Measurements from ENCODE around the gene NADK2. TPM values are rescaled to one million over a fixed set of nuclear protein-coding genes. Genes with fewer than 3 reads are reported as not detected.

NADK2 gene
- total and polyA plus RNA-seq, 7 donors = 7.8 to 57.9 (median 39.6) TPM

GRCh38 chr5:36279054-36279698 is 37.5 kb upstream of the NADK2 start:
- Histone ChIP-seq H3K27me3 (no peaks in the 10 kb centered on the region), H3K4me1 (no peaks in the 10 kb centered on the region), H3K36me3 (no peaks in the 10 kb centered on the region), H3K27ac (peak overlapping the region in 1 of 4 donors; percentile 24), H3K4me3 (no peak overlapping the region), H3K9me3 (no peaks in the 10 kb centered on the region)
- TF ChIP-seq CTCF (IDR thresholded peaks at IDR 0.05) (no peak), POLR2A (IDR thresholded peaks at IDR 0.05) (no peak), EP300 (IDR thresholded peaks at IDR 0.05) (no peak), POLR2AphosphoS5 (IDR thresholded peaks at IDR 0.05) (no peak)
- intact Hi-C loops (cut with DNase I) = no loop called here
- no peak for DNase-seq
- 49 to 64% methylated on average over 3 of the region's 3 CpGs for WGBS, 2 donors

GRCh38 chr5:36277521-36278176 is 35.9 kb upstream of the NADK2 start:
- intact Hi-C loops (cut with DNase I) = no loop called here
- Histone ChIP-seq H3K36me3 (no peaks in the 10 kb centered on the region), H3K27ac (no peak overlapping the region), H3K4me3 (no peak overlapping the region), H3K4me1 (no peaks in the 10 kb centered on the region), H3K27me3 (no peaks in the 10 kb centered on the region), H3K9me3 (no peaks in the 10 kb centered on the region)
- TF ChIP-seq POLR2A (IDR thresholded peaks at IDR 0.05) (no peak), POLR2AphosphoS5 (IDR thresholded peaks at IDR 0.05) (no peak), CTCF (IDR thresholded peaks at IDR 0.05) (no peak), EP300 (IDR thresholded peaks at IDR 0.05) (no peak)
- WGBS, 2 donors = 61 to 65% methylated on average over 5 of the region's 5 CpGs
- no peak for DNase-seq

- Histone ChIP-seq H3K9me3 (no peaks in the 10 kb centered on the region), H3K27me3 (no peaks in the 10 kb centered on the region), H3K27ac (no peak overlapping the region), H3K4me3 (no peak overlapping the region), H3K4me1 (no peaks in the 10 kb centered on the region), H3K36me3 (no peaks in the 10 kb centered on the region)
- DNase-seq = no peak
- no peak for TF ChIP-seq POLR2A (IDR thresholded peaks at IDR 0.05)
- TF ChIP-seq CTCF (IDR thresholded peaks at IDR 0.05) = no peak
- TF ChIP-seq POLR2AphosphoS5 (IDR thresholded peaks at IDR 0.05) = no peak
- no peak for TF ChIP-seq EP300 (IDR thresholded peaks at IDR 0.05)
- intact Hi-C loops (cut with DNase I) = no loop called here
Measured at GRCh38 chr5:36276864-36277263, 35.1 kb upstream of the NADK2 start.

- no peak overlapping the region for H3K27ac ChIP-seq
- intact Hi-C loops (cut with DNase I) = no loop called here
Measured at GRCh38 chr5:36273809-36274526, 32.2 kb upstream of the NADK2 start.

More at GRCh38 chr5:36273809-36274526, 32.2 kb upstream of the NADK2 start:
- TF ChIP-seq CTCF (IDR thresholded peaks at IDR 0.05) = no peak
- no peak for TF ChIP-seq POLR2A (IDR thresholded peaks at IDR 0.05)
- TF ChIP-seq EP300 (IDR thresholded peaks at IDR 0.05) = no peak
- TF ChIP-seq POLR2AphosphoS5 (IDR thresholded peaks at IDR 0.05) = no peak
- Histone ChIP-seq H3K27me3 (no peaks in the 10 kb centered on the region), H3K4me1 (no peaks in the 10 kb centered on the region), H3K36me3 (no peaks in the 10 kb centered on the region), H3K4me3 (no peak overlapping the region), H3K9me3 (no peaks in the 10 kb centered on the region)
- DNase-seq = no peak
- WGBS, 2 donors = 72% methylated on average over 6 of the region's 6 CpGs

Data from sigmoid colon (tissue), 7 donors.